Epithelial cell of proximal tubule (primary cell): ENCODE data around the gene SIDT1. TPM values are rescaled to one million over a fixed set of nuclear protein-coding genes. Genes with fewer than 3 reads are reported as not detected.

Experiments used
- DNase-seq: peaks from one replicate; pipeline ENCODE4 v3.0.0-alpha.2; 2011; ENCODE audit warnings: low read depth
- H3K4me3 ChIP-seq: 2 replicates; pipeline ENCODE4 v1.5.1; 2011; ENCODE audit warnings: low read depth, mild to moderate bottlenecking, low read length
- total RNA-seq: library from RNA; depleted of rRNA; stranded (reverse); fragments of >200 nt; gene quantifications from 2 replicates; pipeline ENCODE4 v1.2.3, GENCODE V29; 2015
- TF ChIP-seq, protein P1 (sequence below): conservative IDR thresholded peaks from 2 replicates; pipeline ENCODE4 v1.5.1; 2012; ENCODE audit warnings: low read depth, mild to moderate bottlenecking, low read length

Gene SIDT1
- total RNA-seq, 1 donor from 2014 or later, result not detected

DNA sequence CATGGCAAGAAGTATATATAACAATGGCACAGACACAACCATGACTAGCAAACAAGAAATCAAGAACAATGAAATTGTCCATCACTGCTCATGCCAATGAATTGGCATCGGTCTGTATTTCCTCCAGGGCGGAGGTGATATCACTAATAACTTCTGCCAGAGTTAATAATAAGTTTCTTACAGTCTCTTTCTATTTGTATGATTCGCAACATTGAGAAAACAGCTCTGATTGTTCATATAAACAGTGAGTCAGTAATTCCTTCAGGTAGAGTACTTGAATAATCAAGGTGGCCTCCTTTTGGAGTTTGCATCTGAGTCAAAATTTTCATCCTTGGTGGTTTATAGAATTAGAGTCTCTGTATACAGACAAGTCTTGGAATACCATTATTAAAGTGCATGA, 9.1 kb upstream of the SIDT1 start:
- TF ChIP-seq, protein P1, sequence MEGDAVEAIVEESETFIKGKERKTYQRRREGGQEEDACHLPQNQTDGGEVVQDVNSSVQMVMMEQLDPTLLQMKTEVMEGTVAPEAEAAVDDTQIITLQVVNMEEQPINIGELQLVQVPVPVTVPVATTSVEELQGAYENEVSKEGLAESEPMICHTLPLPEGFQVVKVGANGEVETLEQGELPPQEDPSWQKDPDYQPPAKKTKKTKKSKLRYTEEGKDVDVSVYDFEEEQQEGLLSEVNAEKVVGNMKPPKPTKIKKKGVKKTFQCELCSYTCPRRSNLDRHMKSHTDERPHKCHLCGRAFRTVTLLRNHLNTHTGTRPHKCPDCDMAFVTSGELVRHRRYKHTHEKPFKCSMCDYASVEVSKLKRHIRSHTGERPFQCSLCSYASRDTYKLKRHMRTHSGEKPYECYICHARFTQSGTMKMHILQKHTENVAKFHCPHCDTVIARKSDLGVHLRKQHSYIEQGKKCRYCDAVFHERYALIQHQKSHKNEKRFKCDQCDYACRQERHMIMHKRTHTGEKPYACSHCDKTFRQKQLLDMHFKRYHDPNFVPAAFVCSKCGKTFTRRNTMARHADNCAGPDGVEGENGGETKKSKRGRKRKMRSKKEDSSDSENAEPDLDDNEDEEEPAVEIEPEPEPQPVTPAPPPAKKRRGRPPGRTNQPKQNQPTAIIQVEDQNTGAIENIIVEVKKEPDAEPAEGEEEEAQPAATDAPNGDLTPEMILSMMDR, result no peak
- no peak for DNase-seq
- H3K4me3 ChIP-seq, result no peak overlapping the region

DNA sequence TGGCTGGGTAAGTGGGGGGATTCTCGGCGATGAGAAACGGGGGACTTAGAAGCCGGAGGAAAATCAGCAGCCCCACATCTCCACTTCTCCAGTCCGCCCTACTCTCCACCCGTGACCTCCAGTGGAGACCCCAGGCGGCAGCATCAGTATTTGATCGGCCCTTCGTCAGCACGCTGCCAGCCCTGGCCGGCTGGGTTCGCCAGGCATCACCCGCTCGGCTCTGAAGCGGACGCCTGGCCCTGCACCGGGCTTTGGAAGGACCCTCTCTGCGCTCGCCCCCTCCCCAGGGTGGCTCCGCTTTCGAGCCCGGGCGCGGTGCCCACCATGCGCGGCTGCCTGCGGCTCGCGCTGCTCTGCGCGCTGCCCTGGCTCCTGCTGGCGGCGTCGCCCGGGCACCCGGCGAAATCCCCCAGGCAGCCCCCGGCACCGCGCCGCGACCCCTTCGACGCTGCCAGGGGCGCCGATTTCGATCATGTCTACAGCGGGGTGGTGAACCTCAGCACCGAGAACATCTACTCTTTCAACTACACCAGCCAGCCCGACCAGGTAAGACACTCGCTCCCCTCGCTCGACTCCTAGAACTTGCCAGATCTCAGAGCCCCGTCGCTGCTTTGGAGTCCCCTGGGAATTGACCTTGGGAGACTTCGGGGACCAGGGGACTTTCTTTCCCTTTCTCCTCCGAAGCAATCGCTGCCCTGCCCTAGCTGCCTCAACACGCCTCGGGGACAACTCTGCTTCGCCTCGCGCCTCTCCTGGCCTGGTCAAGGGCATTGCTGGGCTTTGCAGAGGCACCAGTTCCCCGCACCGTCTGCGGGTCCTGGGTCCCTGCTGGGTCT, 561 bp downstream of the SIDT1 start:
- DNase-seq, result no peak
- TF ChIP-seq, protein P1, result peak; percentile 3
- peak overlapping the region; percentile 55 for H3K4me3 ChIP-seq

DNA sequence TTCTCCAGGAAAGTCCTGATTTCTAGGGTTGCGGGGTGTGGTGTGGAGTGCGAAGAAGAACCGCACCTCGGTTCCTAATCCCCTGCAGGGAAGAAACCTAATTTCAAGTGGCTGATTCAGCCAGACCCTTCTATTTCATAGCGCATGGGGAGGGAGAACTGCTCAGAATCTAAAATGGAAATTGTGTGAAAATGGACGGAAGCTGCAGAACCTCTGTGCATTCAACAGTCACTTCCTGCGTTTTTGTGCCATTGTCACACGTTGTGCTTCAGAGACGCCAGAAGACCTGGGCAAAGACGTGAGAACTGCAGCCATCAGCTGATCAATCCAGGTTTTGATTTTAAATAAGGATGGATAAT, 1.2 kb downstream of the SIDT1 start:
- H3K4me3 ChIP-seq, result peak overlapping the region; percentile 55
- DNase-seq, result no peak
- TF ChIP-seq, protein P1, result no peak

DNA sequence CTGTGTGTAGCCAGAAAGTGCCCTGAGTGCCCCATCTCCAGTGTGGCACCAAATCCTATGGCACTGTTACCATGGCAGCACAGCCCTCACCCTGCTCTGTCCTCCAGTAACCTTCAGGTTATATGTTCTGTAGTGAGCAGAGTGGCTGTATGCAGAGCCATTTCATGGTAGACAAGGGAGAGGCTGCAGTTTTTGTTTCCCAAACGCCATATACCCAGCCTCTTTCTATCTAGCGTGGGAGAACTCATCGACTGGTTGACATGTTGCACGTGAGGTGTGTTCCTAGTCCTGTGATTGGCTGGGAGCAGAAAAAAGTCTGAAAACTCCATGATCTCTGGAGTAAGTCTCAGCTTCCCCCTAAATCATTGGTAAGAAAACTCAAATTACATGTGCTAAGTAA, 2.0 kb downstream of the SIDT1 start:
- TF ChIP-seq, protein P1, result no peak
- DNase-seq, result no peak
- no peak overlapping the region for H3K4me3 ChIP-seq

DNA sequence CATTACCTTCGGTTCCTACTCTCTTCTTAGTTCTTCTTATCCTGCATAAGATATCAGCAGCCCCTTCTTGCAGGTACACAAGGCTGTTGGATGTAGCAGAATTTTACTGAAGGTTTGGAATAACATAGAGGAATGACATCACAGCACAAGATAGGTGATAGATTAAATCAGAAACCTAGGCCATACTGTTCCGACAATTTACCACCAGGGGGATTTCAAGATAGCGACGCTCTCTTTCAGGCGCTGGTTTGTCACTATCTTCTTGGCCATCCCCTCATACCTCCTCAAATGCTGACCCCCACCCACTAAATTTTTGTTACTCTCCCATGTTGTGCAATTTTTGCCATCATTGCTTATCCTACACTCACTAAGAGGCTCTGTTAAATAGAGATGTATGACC, 3.5 kb downstream of the SIDT1 start:
- no peak for DNase-seq
- H3K4me3 ChIP-seq, result no peak overlapping the region
- TF ChIP-seq, protein P1, result peak; percentile 24

DNA sequence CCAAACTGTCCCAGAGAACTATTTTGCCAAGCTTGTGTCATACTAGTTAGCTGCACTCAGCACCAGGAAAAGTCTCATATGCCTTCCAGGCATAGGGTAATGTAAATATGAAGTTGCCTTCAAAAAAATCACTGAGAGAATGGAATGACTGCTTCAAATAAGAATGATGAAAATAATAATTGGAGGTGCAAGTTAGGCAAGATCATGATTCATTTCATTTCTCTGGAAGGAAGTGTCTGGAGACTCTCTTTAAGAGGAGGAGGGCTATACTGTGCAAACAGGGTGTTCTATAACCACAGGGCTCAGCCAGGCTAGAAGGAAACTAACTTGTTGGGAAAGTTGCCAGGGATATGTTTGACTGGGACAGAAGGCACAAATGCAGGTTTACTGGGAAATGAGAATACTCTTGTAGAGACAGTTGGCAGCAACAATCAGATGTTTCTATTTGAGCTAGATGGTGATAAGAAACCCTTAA, 4.3 kb downstream of the SIDT1 start:
- TF ChIP-seq, protein P1, result no peak
- H3K4me3 ChIP-seq, result no peak overlapping the region
- no peak for DNase-seq

DNA sequence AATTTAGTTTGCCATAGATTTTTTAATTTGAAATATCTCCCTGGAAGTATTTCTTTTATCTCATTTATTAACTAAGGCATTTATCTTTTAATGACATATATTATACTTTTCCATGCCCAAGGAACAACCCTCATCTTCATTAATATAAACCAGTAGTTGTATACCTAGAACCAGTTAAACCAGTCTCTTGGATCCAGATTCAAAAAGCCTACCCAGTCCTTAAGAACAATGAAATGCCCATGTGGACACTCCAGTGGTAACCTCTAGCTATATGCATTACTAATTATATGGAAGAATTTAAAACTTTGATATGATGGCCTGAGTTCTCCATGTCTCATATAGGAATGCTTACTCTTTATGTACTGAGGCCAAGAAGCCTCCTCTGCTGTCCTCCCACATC, 4.8 kb downstream of the SIDT1 start:
- TF ChIP-seq, protein P1, result no peak
- no peak overlapping the region for H3K4me3 ChIP-seq
- no peak for DNase-seq
